DND-41 (cell line): ENCODE results near the gene ASIP.

Source experiments
- CTCF ChIP-seq: IDR thresholded peaks from 2 replicates; pipeline ENCODE4 v1.5.1; 2012; ENCODE audit warnings: borderline replicate concordance, low read length, moderate library complexity, mild to moderate bottlenecking; ENCODE audit not compliant: poor library complexity, severe bottlenecking; ENCODE audit errors: extremely low read depth
- EZH2 ChIP-seq: IDR thresholded peaks from 3 replicates; pipeline ENCODE4 v1.6.1; 2012; ENCODE audit warnings: borderline replicate concordance, low read depth, mild to moderate bottlenecking, moderate library complexity, low read length, inconsistent platforms; ENCODE audit not compliant: severe bottlenecking

DNA sequence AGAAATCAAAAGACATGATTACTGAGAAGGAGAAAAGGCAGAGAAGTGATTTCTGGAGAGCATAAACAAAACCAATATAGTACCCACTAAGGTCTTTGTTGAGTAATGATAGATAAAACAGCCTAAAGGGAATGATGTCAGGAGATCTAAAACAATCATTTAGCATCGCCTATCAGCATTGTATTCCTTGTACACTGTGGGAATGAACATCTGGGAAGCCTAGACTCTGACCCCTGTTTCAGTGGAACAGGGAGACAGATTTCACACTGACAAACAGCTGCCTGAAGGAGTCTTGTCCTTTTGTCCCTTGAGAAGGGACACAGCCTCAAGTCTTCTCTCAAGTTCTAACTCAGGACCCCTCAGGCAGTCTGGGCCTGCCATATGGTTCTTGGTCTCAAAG is 1.7 kb downstream of the ASIP start:
- TF ChIP-seq EZH2 (no peak), CTCF (no peak)
